Osteocyte (in vitro differentiated cells): Measurements from ENCODE around the gene ACSL3. TPM values are rescaled to one million over a fixed set of nuclear protein-coding genes. Genes with fewer than 3 reads are reported as not detected.
A peak's percentile ranks its signal among the peaks of the same experiment; 100 is the strongest.

Experiments used
- DNase-seq: peaks from one replicate; pipeline ENCODE4 v3.0.0; 2021; ENCODE audit warnings: mixed read lengths; ENCODE audit not compliant: unreplicated experiment; ENCODE audit errors: extremely low spot score
- H3K27ac Mint-ChIP-seq: one replicate; pipeline ENCODE4 v1.8.0; 2021; ENCODE audit warnings: mild to moderate bottlenecking, mixed read lengths; ENCODE audit not compliant: unreplicated experiment
- H3K27me3 Mint-ChIP-seq: one replicate; pipeline ENCODE4 v1.8.0; 2021; ENCODE audit warnings: mixed read lengths; ENCODE audit not compliant: unreplicated experiment
- H3K36me3 Mint-ChIP-seq: one replicate; pipeline ENCODE4 v1.8.0; 2021; ENCODE audit warnings: mixed read lengths; ENCODE audit not compliant: unreplicated experiment
- H3K4me1 Mint-ChIP-seq: one replicate; pipeline ENCODE4 v1.8.0; 2021; ENCODE audit warnings: mixed read lengths; ENCODE audit not compliant: unreplicated experiment
- H3K4me3 Mint-ChIP-seq: one replicate; pipeline ENCODE4 v1.8.0; 2021; ENCODE audit warnings: mild to moderate bottlenecking, moderate library complexity, mixed read lengths; ENCODE audit not compliant: unreplicated experiment
- H3K9me3 Mint-ChIP-seq: one replicate; pipeline ENCODE4 v1.8.0; 2021; ENCODE audit warnings: mixed read lengths; ENCODE audit not compliant: unreplicated experiment
- CTCF ChIP-seq: fragments of 200-600 bp; sonication (generic); IDR thresholded peaks from 2 replicates; pipeline ENCODE4 v1.5.0; 2021; ENCODE audit warnings: antibody characterized with exemption, mild to moderate bottlenecking, moderate library complexity
- total RNA-seq: library from RNA; stranded (reverse); gene quantifications from 2 replicates; pipeline ENCODE4 v1.2.1, GENCODE V29; 2021

ACSL3 gene
- total RNA-seq, 1 donor from 2014 or later = 131 TPM

GRCh38 chr2:222939979-222940378 lies 79.1 kb downstream of the ACSL3 start:
- H3K27ac Mint-ChIP-seq = no peak overlapping the region
- H3K4me3 Mint-ChIP-seq = no peak overlapping the region
- DNase-seq = no peak
- TF ChIP-seq CTCF = no peak
- peaks cover 11% of the 10 kb centered on the region for H3K9me3 Mint-ChIP-seq
- H3K27me3 Mint-ChIP-seq = no peaks in the 10 kb centered on the region
- H3K36me3 Mint-ChIP-seq = peaks cover 41% of the 10 kb centered on the region
- H3K4me1 Mint-ChIP-seq = peaks cover 36% of the 10 kb centered on the region

- TF ChIP-seq CTCF = no peak
- DNase-seq = no peak
- H3K36me3 Mint-ChIP-seq = peaks cover 31% of the 10 kb centered on the region
- no peaks in the 10 kb centered on the region for H3K27me3 Mint-ChIP-seq
- H3K4me3 Mint-ChIP-seq = no peak overlapping the region
- H3K9me3 Mint-ChIP-seq = peaks cover 11% of the 10 kb centered on the region
- no peak overlapping the region for H3K27ac Mint-ChIP-seq
- H3K4me1 Mint-ChIP-seq = peaks cover 52% of the 10 kb centered on the region
Observed at GRCh38 chr2:222941510-222942032, 80.7 kb downstream of the ACSL3 start.

GRCh38 chr2:222942561-222942960 lies 81.7 kb downstream of the ACSL3 start:
- Mint-ChIP-seq H3K27me3 (no peaks in the 10 kb centered on the region), H3K36me3 (peaks cover 22% of the 10 kb centered on the region), H3K9me3 (peaks cover 6% of the 10 kb centered on the region), H3K27ac (peak overlapping the region; percentile 90), H3K4me1 (peaks cover 55% of the 10 kb centered on the region), H3K4me3 (no peak overlapping the region)
- DNase-seq = no peak
- TF ChIP-seq CTCF = no peak

GRCh38 chr2:222942977-222943376 lies 82.1 kb downstream of the ACSL3 start:
- H3K4me3 Mint-ChIP-seq = no peak overlapping the region
- TF ChIP-seq CTCF = no peak
- H3K27ac Mint-ChIP-seq = peak overlapping the region; percentile 90
- H3K9me3 Mint-ChIP-seq = peaks cover 1% of the 10 kb centered on the region
- H3K4me1 Mint-ChIP-seq = peaks cover 55% of the 10 kb centered on the region
- peaks cover 17% of the 10 kb centered on the region for H3K36me3 Mint-ChIP-seq
- H3K27me3 Mint-ChIP-seq = no peaks in the 10 kb centered on the region
- no peak for DNase-seq

- peak overlapping the region; percentile 63 for H3K4me3 Mint-ChIP-seq
- no peak for TF ChIP-seq CTCF
- H3K27me3 Mint-ChIP-seq = no peaks in the 10 kb centered on the region
- peak overlapping the region; percentile 90 for H3K27ac Mint-ChIP-seq
- DNase-seq = no peak
- peaks cover 55% of the 10 kb centered on the region for H3K4me1 Mint-ChIP-seq
- no peaks in the 10 kb centered on the region for H3K9me3 Mint-ChIP-seq
- peaks cover 13% of the 10 kb centered on the region for H3K36me3 Mint-ChIP-seq
Observed at GRCh38 chr2:222943820-222944219, 83.0 kb downstream of the ACSL3 start.
